ENCODE results near the gene FYB2. TPM values are rescaled to one million over a fixed set of nuclear protein-coding genes. Genes with fewer than 3 reads are reported as not detected.

The FYB2 gene
- polyA plus RNA-seq, 1 donor from 2014 or later, result 0.69 TPM

- no peak for TF ChIP-seq REST (IDR thresholded peaks at IDR 0.05; ENCODE audit: borderline replicate concordance)
- TF ChIP-seq, protein P1, sequence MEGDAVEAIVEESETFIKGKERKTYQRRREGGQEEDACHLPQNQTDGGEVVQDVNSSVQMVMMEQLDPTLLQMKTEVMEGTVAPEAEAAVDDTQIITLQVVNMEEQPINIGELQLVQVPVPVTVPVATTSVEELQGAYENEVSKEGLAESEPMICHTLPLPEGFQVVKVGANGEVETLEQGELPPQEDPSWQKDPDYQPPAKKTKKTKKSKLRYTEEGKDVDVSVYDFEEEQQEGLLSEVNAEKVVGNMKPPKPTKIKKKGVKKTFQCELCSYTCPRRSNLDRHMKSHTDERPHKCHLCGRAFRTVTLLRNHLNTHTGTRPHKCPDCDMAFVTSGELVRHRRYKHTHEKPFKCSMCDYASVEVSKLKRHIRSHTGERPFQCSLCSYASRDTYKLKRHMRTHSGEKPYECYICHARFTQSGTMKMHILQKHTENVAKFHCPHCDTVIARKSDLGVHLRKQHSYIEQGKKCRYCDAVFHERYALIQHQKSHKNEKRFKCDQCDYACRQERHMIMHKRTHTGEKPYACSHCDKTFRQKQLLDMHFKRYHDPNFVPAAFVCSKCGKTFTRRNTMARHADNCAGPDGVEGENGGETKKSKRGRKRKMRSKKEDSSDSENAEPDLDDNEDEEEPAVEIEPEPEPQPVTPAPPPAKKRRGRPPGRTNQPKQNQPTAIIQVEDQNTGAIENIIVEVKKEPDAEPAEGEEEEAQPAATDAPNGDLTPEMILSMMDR (IDR thresholded peaks at IDR 0.05; ENCODE audit: poor library complexity, severe bottlenecking), result no peak
- no peak for TF ChIP-seq POLR2AphosphoS5 (IDR thresholded peaks at IDR 0.05)
- TF ChIP-seq MXI1 (conservative IDR thresholded peaks at IDR 0.05; ENCODE audit: poor library complexity, severe bottlenecking), result no peak
- Histone ChIP-seq H2AFZ (ENCODE audit: low read depth, low read length) (no peak overlapping the region), H3K4me3 (ENCODE audit: low read length) (no peak overlapping the region), H3K9ac (ENCODE audit: low read length) (no peak overlapping the region), H3K9me2 (ENCODE audit: insufficient read depth, low read length) (no peaks in the 10 kb centered on the region), H3K79me2 (replicated peaks; ENCODE audit: insufficient read depth, low read length) (no peaks in the 10 kb centered on the region), H3K9me3 (ENCODE audit: low read length) (no peaks in the 10 kb centered on the region), H3K36me3 (ENCODE audit: insufficient read depth, low read length) (no peaks in the 10 kb centered on the region), H3K4me2 (ENCODE audit: low read length) (no peak overlapping the region), H3K27ac (ENCODE audit: low read length) (no peak overlapping the region), H3F3A (ENCODE audit: insufficient read depth, low read length, poor library complexity, severe bottlenecking) (no peaks in the 10 kb centered on the region), H3K27me3 (ENCODE audit: insufficient read depth, low read depth, low read length) (no peaks in the 10 kb centered on the region), H4K20me1 (ENCODE audit: insufficient read depth) (no peaks in the 10 kb centered on the region)
Observed at GRCh38 chr1:56675763-56676162, 143.4 kb downstream of the FYB2 start.

- Histone ChIP-seq H3K27ac (ENCODE audit: low read length) (no peak overlapping the region), H3F3A (ENCODE audit: insufficient read depth, low read length, poor library complexity, severe bottlenecking) (no peaks in the 10 kb centered on the region), H3K27me3 (ENCODE audit: insufficient read depth, low read depth, low read length) (no peaks in the 10 kb centered on the region), H3K79me2 (replicated peaks; ENCODE audit: insufficient read depth, low read length) (no peaks in the 10 kb centered on the region), H2AFZ (ENCODE audit: low read depth, low read length) (no peak overlapping the region), H3K4me3 (ENCODE audit: low read length) (no peak overlapping the region), H3K36me3 (ENCODE audit: insufficient read depth, low read length) (no peaks in the 10 kb centered on the region), H3K9me3 (ENCODE audit: low read length) (no peaks in the 10 kb centered on the region), H3K9me2 (ENCODE audit: insufficient read depth, low read length) (no peaks in the 10 kb centered on the region), H4K20me1 (ENCODE audit: insufficient read depth) (no peaks in the 10 kb centered on the region), H3K4me2 (ENCODE audit: low read length) (no peak overlapping the region), H3K9ac (ENCODE audit: low read length) (no peak overlapping the region)
- TF ChIP-seq SMC3 (conservative IDR thresholded peaks at IDR 0.05; ENCODE audit: poor library complexity) (no peak), MXI1 (conservative IDR thresholded peaks at IDR 0.05; ENCODE audit: poor library complexity, severe bottlenecking) (no peak), EZH2 (IDR thresholded peaks at IDR 0.05; ENCODE audit: borderline replicate concordance, insufficient read depth, low read length, poor library complexity, severe bottlenecking) (no peak), TAF1 (IDR thresholded peaks at IDR 0.05; ENCODE audit: low read depth) (no peak), POLR2AphosphoS5 (IDR thresholded peaks at IDR 0.05) (no peak), EP300 (conservative IDR thresholded peaks at IDR 0.05; ENCODE audit: poor library complexity, severe bottlenecking) (no peak), REST (IDR thresholded peaks at IDR 0.05; ENCODE audit: borderline replicate concordance) (no peak), RAD21 (conservative IDR thresholded peaks at IDR 0.05) (no peak)
- TF ChIP-seq, protein P1 (IDR thresholded peaks at IDR 0.05; ENCODE audit: poor library complexity, severe bottlenecking), result no peak
Observed at GRCh38 chr1:56672579-56672978, 146.6 kb downstream of the FYB2 start.

Measured in neural cell (in vitro differentiated cells).